SJSA1 (cell line): ENCODE data around the gene TFDP3. TPM values are rescaled to one million over a fixed set of nuclear protein-coding genes. Genes with fewer than 3 reads are reported as not detected.
A peak's percentile ranks its signal among the peaks of the same experiment; 100 is the strongest.

Source experiments
- DNase-seq, 2 experiments: peaks; one replicate each; pipeline ENCODE4 v3.0.0-alpha.2; 2015 to 2020; ENCODE audit warnings: low spot score in 2 of 2, low read depth in 1 of 2
- H3K27ac ChIP-seq: fragments of 250-450 bp; sonication (Bioruptor Pico); 2 replicates; pipeline ENCODE4 v1.5.1; 2020; ENCODE audit warnings: mild to moderate bottlenecking, moderate library complexity
- H3K27me3 ChIP-seq: fragments of 250-450 bp; sonication (Bioruptor Pico); replicated peaks from 2 replicates; pipeline ENCODE4 v1.5.1; 2020; ENCODE audit warnings: mild to moderate bottlenecking, moderate library complexity
- H3K36me3 ChIP-seq: fragments of 250-450 bp; sonication (Bioruptor Pico); 2 replicates; pipeline ENCODE4 v1.5.1; 2020; ENCODE audit warnings: mild to moderate bottlenecking
- H3K4me1 ChIP-seq: fragments of 250-450 bp; sonication (Bioruptor Pico); replicated peaks from 2 replicates; pipeline ENCODE4 v1.6.1; 2021; ENCODE audit warnings: mild to moderate bottlenecking
- H3K4me3 ChIP-seq: fragments of 250-450 bp; sonication (Bioruptor Pico); 2 replicates; pipeline ENCODE4 v1.5.1; 2020; ENCODE audit warnings: mild to moderate bottlenecking
- H3K9me3 ChIP-seq: fragments of 250-450 bp; sonication (Bioruptor Pico); replicated peaks from 2 replicates; pipeline ENCODE4 v1.5.1; 2020; ENCODE audit warnings: mild to moderate bottlenecking
- total RNA-seq: library from RNA; depleted of rRNA; stranded (reverse); fragments of >200 nt; shearing (Covaris generic); gene quantifications from 2 replicates; pipeline ENCODE4 v1.2.3, GENCODE V29; 2014; rRNA removed

TFDP3 gene, protein sequence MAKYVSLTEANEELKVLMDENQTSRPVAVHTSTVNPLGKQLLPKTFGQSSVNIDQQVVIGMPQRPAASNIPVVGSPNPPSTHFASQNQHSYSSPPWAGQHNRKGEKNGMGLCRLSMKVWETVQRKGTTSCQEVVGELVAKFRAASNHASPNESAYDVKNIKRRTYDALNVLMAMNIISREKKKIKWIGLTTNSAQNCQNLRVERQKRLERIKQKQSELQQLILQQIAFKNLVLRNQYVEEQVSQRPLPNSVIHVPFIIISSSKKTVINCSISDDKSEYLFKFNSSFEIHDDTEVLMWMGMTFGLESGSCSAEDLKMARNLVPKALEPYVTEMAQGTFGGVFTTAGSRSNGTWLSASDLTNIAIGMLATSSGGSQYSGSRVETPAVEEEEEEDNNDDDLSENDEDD
- total RNA-seq: not detected in 2 replicates

DNA sequence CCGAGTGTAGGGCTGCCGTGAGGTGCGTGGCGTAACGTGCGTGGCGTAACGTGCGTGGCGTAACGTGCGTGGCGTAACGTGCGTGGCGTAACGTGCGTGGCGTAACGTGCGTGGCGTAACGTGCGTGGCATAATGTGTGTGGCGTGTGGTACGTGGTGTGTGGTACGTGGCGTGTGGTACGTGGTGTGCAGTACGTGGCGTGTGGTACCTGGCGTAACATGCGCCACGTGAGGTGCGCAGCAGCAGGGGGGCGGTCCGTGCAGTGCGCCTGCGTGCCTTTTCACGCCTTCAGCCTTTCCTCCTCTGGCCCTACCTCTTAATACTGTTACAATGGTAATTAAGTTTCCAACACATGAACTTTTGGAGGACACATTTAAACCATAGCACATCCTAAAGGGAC lies at the start of gene TFDP3:
Gene TFDP3, minus strand, starts transcription at position 26 of the 400 bp plus-strand sequence. CDS start 95 bp downstream, outside the sequence.
- no peak for DNase-seq
- H3K36me3 ChIP-seq: no peaks in the 10 kb centered on the region

DNA sequence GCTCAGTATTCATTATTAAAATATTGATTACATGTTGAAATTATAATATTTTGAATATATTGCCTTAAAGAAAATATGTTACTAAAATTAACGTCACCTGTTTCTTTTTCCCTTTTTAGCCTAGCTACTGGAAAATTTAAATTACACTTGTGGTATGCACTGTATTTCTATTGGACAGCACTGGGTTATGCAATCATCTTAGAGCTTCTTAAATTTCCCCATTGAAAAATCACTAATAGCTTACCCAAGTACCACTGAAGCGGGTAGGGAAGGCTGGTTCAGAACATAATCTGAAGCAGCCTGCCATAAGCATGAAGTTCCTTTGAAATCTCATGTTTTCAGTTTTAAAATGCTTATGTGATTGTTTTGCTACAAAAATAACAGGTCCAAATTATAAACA lies 49.5 kb upstream of the TFDP3 start:
- no peaks in the 10 kb centered on the region for H3K36me3 ChIP-seq
- no peak overlapping the region for H3K4me3 ChIP-seq
- H3K4me1 ChIP-seq: peaks cover 11% of the 10 kb centered on the region
- no peak overlapping the region for H3K27ac ChIP-seq
- H3K27me3 ChIP-seq: no peaks in the 10 kb centered on the region
- no peak for DNase-seq
- no peaks in the 10 kb centered on the region for H3K9me3 ChIP-seq

More for the DNA sequence above, at the start of gene TFDP3:
- H3K4me3 ChIP-seq: no peak within 1 kb of the TSS
- no peaks in the 10 kb centered on the region for H3K4me1 ChIP-seq
- no peak within 1 kb of the TSS for H3K27ac ChIP-seq
- H3K27me3 ChIP-seq: no peaks in the 10 kb centered on the region
- H3K9me3 ChIP-seq: no peaks in the 10 kb centered on the region

DNA sequence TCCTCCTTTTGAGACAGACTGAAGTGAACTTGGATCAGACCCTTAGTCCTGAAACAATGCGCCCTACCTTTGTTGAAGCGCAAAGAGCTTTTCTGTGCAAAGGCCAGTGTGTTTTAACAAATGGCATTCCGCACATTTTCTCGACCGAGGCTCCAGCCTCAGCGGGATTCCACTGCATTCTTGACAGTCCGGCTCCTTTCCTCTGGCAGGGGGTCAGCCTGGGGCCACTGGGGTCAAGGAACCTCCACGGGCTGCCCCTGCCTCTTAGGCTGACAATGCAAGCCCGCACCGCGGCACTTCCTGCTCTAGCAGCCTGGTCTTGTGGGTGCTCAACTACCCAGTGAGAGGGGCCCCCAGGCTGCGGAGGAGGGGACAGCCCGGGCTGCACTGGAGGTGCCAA lies 47.2 kb upstream of the TFDP3 start:
- peak; percentile 59 to 72 for DNase-seq

DNA sequence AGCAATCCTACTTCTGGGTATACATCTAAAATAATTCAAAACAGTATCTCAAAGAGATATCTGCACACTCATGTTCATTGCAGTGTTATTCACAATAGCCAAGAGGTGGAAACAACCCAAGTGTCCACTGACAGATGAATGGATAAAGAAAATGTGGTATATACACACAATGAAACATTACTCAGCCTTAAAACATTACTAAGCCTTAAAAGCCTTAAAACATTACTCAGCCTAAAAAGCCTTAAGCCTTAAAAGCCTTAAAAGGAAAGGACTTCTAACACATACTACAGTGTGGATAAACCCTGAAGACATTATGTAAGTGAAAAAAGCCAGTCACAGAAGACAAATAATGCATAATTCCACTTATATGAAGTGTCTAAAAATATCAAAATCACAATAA lies 40.3 kb upstream of the TFDP3 start:
- Histone ChIP-seq H3K4me3 (no peak overlapping the region), H3K4me1 (peaks cover 36% of the 10 kb centered on the region), H3K27ac (peak overlapping the region; percentile 41), H3K27me3 (no peaks in the 10 kb centered on the region), H3K9me3 (no peaks in the 10 kb centered on the region), H3K36me3 (no peaks in the 10 kb centered on the region)
- DNase-seq: peak in 1 of 2 experiments; percentile 49

More for the DNA sequence above, 47.2 kb upstream of the TFDP3 start:
- Histone ChIP-seq H3K27me3 (no peaks in the 10 kb centered on the region), H3K27ac (peak overlapping the region; percentile 10), H3K4me1 (peaks cover 11% of the 10 kb centered on the region), H3K9me3 (no peaks in the 10 kb centered on the region), H3K36me3 (no peaks in the 10 kb centered on the region), H3K4me3 (no peak overlapping the region)

DNA sequence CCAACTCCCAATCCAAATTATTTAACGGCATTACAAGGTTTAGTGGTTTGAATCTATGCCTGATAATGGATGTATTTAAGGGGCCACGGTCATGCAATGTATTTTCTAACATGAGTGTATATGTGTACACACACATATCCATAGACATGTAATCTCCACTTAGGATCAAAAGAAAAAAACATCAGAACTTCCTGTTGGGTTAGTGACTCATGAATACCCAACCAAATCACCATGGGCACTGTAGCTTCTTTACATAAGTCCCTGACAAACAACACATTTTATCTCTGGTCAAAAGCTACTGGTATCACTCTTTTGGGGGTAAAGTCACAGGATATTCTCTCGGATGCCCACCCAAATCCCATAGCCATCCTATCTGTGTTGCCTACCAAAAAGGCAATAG lies 36.5 kb upstream of the TFDP3 start:
- no peaks in the 10 kb centered on the region for H3K9me3 ChIP-seq
- no peaks in the 10 kb centered on the region for H3K27me3 ChIP-seq
- no peaks in the 10 kb centered on the region for H3K36me3 ChIP-seq
- H3K4me1 ChIP-seq: peaks cover 33% of the 10 kb centered on the region
- no peak overlapping the region for H3K4me3 ChIP-seq
- peak overlapping the region; percentile 74 for H3K27ac ChIP-seq
- peak in 1 of 2 experiments; percentile 23 for DNase-seq

DNA sequence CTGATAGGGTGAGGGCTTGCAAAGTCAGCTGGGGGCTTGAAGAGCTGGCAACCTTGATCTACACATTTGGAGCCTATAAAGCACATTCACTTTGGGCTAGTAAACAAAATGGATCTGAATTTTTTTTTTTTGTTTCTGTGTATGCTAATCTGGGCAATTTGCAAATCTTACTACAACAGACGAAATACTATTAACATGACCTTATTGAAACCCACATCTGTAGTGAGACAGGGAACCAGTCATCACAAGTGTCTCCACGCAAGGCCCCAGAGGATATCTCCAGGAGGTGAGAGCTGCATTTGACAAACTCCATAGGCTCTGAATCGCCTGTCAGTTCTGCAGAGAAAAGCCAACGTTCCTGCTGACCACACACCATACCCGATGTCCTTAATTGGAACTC lies 33.0 kb upstream of the TFDP3 start:
- no peaks in the 10 kb centered on the region for H3K9me3 ChIP-seq
- no peak for DNase-seq
- no peak overlapping the region for H3K27ac ChIP-seq
- H3K27me3 ChIP-seq: no peaks in the 10 kb centered on the region
- H3K4me1 ChIP-seq: peaks cover 12% of the 10 kb centered on the region
- H3K36me3 ChIP-seq: no peaks in the 10 kb centered on the region
- no peak overlapping the region for H3K4me3 ChIP-seq

DNA sequence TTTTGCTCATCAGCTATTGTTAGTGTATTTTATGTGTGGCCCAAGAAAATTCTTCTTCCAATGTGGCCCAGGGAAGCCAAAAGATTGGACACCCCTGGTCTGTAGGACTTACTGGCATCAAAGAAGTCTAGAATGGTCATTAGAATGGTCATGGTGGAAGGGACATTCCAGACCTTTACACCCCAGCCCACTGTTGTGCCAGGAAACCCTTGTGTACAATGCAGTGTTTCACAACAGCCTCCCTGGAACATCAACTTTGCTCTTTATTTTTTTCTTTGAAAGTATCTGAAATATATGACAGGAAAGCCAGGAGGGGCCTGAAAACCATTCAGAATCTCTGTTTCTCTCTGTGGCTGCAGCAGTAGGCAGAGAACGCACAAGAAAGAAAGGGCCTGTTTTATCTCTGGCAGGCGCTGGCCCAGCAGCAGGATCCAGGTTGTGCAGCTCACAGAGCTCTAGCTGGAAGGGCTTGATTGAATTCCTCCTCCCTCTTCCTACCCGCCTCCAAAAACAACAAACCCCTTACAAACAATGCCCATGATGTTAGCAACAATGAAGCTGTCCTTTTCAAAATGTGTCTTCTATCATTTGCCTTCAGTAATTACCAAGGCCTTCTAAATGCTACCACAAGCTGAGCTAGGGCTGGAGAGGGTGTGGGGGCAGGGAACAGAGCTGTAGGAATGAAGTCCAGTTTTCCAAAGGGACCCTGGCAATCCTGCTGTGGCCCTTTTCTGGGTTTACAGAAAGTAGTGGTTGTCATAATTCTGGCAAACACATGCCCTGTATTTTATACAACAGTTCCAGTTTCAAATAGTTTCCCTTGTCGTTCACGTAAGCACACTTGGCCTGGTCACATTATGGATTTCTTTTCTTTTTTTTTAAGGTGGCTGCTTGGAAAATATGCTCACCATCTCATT lies 32.3 kb upstream of the TFDP3 start:
- no peaks in the 10 kb centered on the region for H3K9me3 ChIP-seq
- H3K4me3 ChIP-seq: no peak overlapping the region
- no peaks in the 10 kb centered on the region for H3K27me3 ChIP-seq
- DNase-seq: no peak
- peaks cover 12% of the 10 kb centered on the region for H3K4me1 ChIP-seq
- H3K27ac ChIP-seq: no peak overlapping the region
- no peaks in the 10 kb centered on the region for H3K36me3 ChIP-seq

DNA sequence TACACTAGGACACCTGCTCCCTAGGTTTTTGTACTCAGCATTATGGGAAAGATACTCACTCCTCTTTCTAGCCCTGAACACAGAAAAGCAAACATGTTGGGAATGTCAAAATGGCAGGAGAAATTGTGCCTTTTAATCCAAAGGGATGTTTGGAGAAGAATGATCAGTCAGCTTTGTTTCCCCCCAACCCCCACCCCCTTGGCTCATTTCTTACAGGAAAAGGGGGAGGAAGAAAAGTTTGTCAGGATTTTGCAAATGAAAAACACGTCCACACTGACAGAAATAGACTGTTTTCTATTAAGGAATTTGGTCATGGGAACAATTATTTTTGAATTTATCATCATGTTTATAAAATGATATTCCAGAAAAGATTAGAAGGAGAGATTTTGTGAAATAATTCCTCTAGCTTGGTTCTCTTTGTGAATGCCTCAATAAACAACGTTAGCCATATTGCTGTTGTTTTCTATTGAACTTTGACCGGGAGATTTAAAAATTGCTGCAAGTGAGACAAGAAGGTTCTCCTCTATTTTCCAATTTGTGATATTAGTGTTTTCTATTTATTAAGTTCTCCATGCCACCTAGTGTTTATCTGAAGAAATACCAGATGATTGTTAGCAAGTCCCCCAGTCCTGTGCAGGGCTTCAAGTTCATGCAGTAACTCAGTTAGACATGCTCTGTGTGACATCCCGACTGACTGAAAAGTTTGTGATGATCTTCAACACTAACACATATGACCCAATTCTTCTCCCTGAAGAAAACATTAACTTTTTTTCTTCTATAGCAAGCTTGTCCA lies 31.3 kb upstream of the TFDP3 start:
- Histone ChIP-seq H3K27me3 (no peaks in the 10 kb centered on the region), H3K27ac (no peak overlapping the region), H3K36me3 (no peaks in the 10 kb centered on the region), H3K4me3 (no peak overlapping the region), H3K9me3 (no peaks in the 10 kb centered on the region), H3K4me1 (peaks cover 3% of the 10 kb centered on the region)
- DNase-seq: no peak

DNA sequence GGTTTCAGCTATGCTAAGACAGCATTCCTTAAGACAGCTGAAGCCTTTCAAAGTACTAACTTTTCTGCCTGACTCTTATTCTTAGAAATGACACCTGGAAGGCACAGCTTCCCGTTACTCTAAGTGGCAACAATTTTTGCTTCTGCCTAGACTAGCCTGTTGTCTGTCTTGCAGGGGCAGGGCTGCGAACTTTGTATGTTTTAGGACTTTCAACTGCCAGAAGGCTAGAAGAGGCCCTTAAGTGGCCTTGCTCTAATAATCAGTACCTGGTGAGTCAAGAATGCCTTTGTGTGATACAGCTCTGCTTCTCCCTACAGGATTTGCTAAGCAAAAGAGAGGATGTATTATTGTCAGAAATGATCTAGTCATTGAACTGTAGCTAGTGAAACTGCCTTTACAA lies 30.0 kb upstream of the TFDP3 start:
- no peak for DNase-seq
- no peaks in the 10 kb centered on the region for H3K4me1 ChIP-seq

DNA sequence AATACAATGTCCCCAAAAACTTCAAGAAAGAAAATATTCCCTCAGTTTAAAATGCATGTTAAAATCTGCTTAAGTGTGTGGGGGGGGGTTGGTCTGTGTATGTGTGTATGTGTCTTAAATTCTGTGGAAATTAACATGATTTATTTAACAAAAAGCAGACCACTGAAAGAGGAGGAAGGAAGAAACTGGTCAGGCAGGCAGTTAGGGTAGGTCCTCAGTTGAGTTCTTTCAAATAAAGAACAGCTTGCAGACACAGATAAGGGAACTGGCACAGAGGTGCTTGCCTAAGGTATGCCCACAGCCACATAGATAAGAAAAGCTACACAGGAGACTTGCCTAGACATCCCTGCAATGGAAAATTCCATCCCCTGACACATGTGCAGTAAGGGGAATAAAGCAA lies 28.8 kb upstream of the TFDP3 start:
- Histone ChIP-seq H3K27me3 (no peaks in the 10 kb centered on the region), H3K36me3 (no peaks in the 10 kb centered on the region), H3K4me1 (no peaks in the 10 kb centered on the region), H3K27ac (no peak overlapping the region), H3K9me3 (no peaks in the 10 kb centered on the region), H3K4me3 (no peak overlapping the region)
- DNase-seq: no peak

More for the DNA sequence above, 30.0 kb upstream of the TFDP3 start:
- no peak overlapping the region for H3K4me3 ChIP-seq
- H3K27me3 ChIP-seq: no peaks in the 10 kb centered on the region
- no peaks in the 10 kb centered on the region for H3K9me3 ChIP-seq
- H3K36me3 ChIP-seq: no peaks in the 10 kb centered on the region
- no peak overlapping the region for H3K27ac ChIP-seq

DNA sequence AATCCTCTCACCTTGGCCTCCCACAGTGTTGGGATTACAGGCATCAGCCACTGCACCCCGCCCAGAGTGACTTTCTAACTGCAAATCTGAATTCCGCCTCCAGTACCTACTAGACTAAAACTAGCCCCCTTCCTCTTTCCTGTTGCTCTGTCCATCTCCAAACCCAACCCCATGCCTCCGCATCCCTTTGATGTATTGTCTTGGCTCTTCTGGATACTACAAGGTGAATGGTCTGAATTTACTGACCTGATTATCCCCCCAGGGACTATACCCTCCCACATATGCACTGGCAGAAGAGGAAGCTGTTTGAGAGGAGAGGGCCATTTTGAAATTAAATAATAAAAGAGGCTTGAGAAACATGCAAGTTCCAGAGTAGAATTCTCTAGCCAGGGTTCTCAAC lies 17.7 kb upstream of the TFDP3 start:
- Histone ChIP-seq H3K4me1 (no peaks in the 10 kb centered on the region), H3K27me3 (no peaks in the 10 kb centered on the region), H3K36me3 (no peaks in the 10 kb centered on the region), H3K4me3 (no peak overlapping the region), H3K27ac (no peak overlapping the region), H3K9me3 (no peaks in the 10 kb centered on the region)
- DNase-seq: no peak

DNA sequence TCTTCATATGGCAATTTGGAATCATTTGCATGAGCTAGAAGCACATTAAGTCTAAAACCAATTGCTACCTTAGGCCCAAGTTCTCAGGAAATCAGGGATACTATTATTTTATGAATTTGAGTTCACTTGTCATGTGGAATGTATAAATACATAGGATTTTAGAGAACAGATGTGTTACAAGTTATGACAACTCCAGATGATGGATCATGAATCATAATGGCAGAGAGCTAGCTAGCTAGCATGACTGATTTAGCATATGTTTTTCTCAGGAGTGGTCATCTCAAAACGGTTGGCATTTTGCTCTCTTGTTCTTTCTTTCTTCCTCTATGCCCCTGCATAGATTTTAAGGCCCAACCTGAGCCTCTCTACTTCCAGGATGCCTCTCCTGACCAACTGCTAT lies 14.2 kb upstream of the TFDP3 start:
- Histone ChIP-seq H3K9me3 (no peaks in the 10 kb centered on the region), H3K36me3 (no peaks in the 10 kb centered on the region), H3K27ac (no peak overlapping the region), H3K27me3 (no peaks in the 10 kb centered on the region), H3K4me1 (no peaks in the 10 kb centered on the region; the same call in 1 of the 2 replicates), H3K4me3 (no peak overlapping the region)
- no peak for DNase-seq

DNA sequence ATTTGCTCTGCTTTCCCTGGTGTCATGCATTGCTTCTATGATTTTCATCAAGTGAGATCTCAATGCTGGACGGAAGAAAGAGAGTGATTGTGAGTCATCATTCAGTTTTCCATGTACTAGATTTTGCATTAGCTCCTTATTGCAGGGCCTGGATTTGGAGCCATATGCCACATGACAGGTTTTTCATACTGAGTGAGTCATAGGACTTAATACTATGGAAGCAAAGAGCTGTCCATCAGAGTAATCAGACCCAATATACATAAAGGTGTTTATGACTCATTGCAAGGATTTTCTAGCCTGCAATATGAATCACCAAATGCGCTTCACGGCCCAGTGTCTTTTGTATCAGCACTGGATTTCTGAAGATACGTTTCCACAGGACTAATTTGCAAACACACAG lies 11.2 kb upstream of the TFDP3 start:
- H3K4me3 ChIP-seq: no peak overlapping the region
- H3K36me3 ChIP-seq: no peaks in the 10 kb centered on the region
- DNase-seq: no peak
- H3K27me3 ChIP-seq: no peaks in the 10 kb centered on the region
- no peak overlapping the region for H3K27ac ChIP-seq
- no peaks in the 10 kb centered on the region for H3K9me3 ChIP-seq
- no peaks in the 10 kb centered on the region; the same call in 1 of the 2 replicates for H3K4me1 ChIP-seq
